ENCODE data around the gene CCNE1. TPM values are rescaled to one million over a fixed set of nuclear protein-coding genes. Genes with fewer than 3 reads are reported as not detected.

CCNE1 gene
- total and polyA plus RNA-seq, 9 of the 15 experiments (the other 6 are each of a cell fraction or from before 2014, with no cell fraction given), result 6.2 to 41.0 (median 31.6) TPM

GRCh38 chr19:29785955-29786589, 25.7 kb upstream of the CCNE1 start (continued):
- TF ChIP-seq PHF8 (IDR thresholded peaks at IDR 0.05; ENCODE audit: borderline replicate concordance, low read length), result no peak
- TF ChIP-seq RBM39 (optimal IDR thresholded peaks at IDR 0.05; ENCODE audit: low read depth, low read length), result no peak
- no peak for TF ChIP-seq TAL1 (IDR thresholded peaks at IDR 0.05)
- TF ChIP-seq ZNF24 (IDR thresholded peaks at IDR 0.05), result no peak
- no peak for TF ChIP-seq ATF4 (CRISPR knock-in tag; IDR thresholded peaks at IDR 0.05)
- no peak for TF ChIP-seq ZNF12 (CRISPR knock-in tag; IDR thresholded peaks at IDR 0.05)
- TF ChIP-seq PRDM10 (IDR thresholded peaks at IDR 0.05; ENCODE audit: partially characterized antibody), result no peak
- no peak for TF ChIP-seq KDM5B (IDR thresholded peaks at IDR 0.05; ENCODE audit: insufficient replicate concordance, low read depth, low read length)
- no peak for TF ChIP-seq NR2F6 (CRISPR knock-in tag; IDR thresholded peaks at IDR 0.05)
- no peak for TF ChIP-seq CTBP1 (IDR thresholded peaks at IDR 0.05; ENCODE audit: borderline replicate concordance)
- TF ChIP-seq MECOM (CRISPR knock-in tag; IDR thresholded peaks at IDR 0.05), result no peak
- TF ChIP-seq JUNB (CRISPR knock-in tag; conservative IDR thresholded peaks at IDR 0.05), result no peak
- 0 out of 2 replicates have a peak, but pooled peaks have one; percentile 26 for TF ChIP-seq TFAP4 (CRISPR knock-in tag; IDR thresholded peaks at IDR 0.05; ENCODE audit: borderline replicate concordance)
- no peak for TF ChIP-seq BCL6 (CRISPR knock-in tag; IDR thresholded peaks at IDR 0.05)
- TF ChIP-seq ZNF133 (CRISPR knock-in tag; IDR thresholded peaks at IDR 0.05), result no peak
- peak in 1 of 2 experiments; percentile 42; a peak in 2 of 4 replicates for TF ChIP-seq RAD21 (CRISPR knock-in tag; conservative IDR thresholded peaks at IDR 0.05 in 1 of 2, IDR thresholded peaks at IDR 0.05 in 1 of 2)
- TF ChIP-seq KDM1A (IDR thresholded peaks at IDR 0.05), result peak; percentile 67 to 81
- peak; percentile 40; the same call in 1 of the 2 replicates for TF ChIP-seq ESRRA (IDR thresholded peaks at IDR 0.05; ENCODE audit: borderline replicate concordance, low read depth)
- no peak for TF ChIP-seq NEUROD1 (IDR thresholded peaks at IDR 0.05; ENCODE audit: borderline replicate concordance, low read depth, low read length, partially characterized antibody)
